GM23338 (cell line): ENCODE results near the gene AOAH. TPM values are rescaled to one million over a fixed set of nuclear protein-coding genes. Genes with fewer than 3 reads are reported as not detected.
"Not testable (repeated sequence)": the region's sequence is repeated elsewhere in the genome, so short reads cannot be mapped to it uniquely, and the experiment has no call there.

Source experiments
- ATAC-seq: fragments of 200-7000 bp; cut with Tn5 transposase; 3 replicates; pipeline ENCODE4 v1.9.1; 2020
- DNase-seq: peaks from one replicate; pipeline ENCODE4 v3.0.0-alpha.2; 2015; ENCODE audit warnings: low spot score
- H2AFZ ChIP-seq: fragments of 200-600 bp; sonication (generic); 2 replicates; pipeline ENCODE4 v1.8.0; 2016; ENCODE audit warnings: antibody characterized with exemption, mild to moderate bottlenecking, moderate library complexity
- H3F3A ChIP-seq: fragments of 200-600 bp; sonication (generic); replicated peaks from 2 replicates; pipeline ENCODE4 v1.8.0; 2017; ENCODE audit warnings: antibody characterized with exemption, mixed run types, low read depth
- H3K27ac ChIP-seq: fragments of 200-600 bp; sonication (generic); 2 replicates; pipeline ENCODE4 v1.6.1; 2016; ENCODE audit warnings: low read depth
- H3K27me3 ChIP-seq: fragments of 200-600 bp; sonication (generic); 2 replicates; pipeline ENCODE4 v1.8.0; 2016; ENCODE audit warnings: mild to moderate bottlenecking, mixed run types, moderate library complexity; ENCODE audit not compliant: insufficient read depth
- H3K36me3 ChIP-seq: fragments of 200-600 bp; sonication (generic); 2 replicates; pipeline ENCODE4 v1.8.0; 2016; ENCODE audit warnings: mild to moderate bottlenecking; ENCODE audit not compliant: insufficient read depth
- H3K4me1 ChIP-seq: fragments of 200-600 bp; sonication (generic); 2 replicates; pipeline ENCODE4 v1.8.0; 2016; ENCODE audit warnings: mild to moderate bottlenecking, moderate library complexity; ENCODE audit not compliant: insufficient read depth
- H3K4me2 ChIP-seq: fragments of 200-600 bp; sonication (generic); 2 replicates; pipeline ENCODE4 v1.7.1; 2017; ENCODE audit warnings: mixed run types
- H3K4me3 ChIP-seq: fragments of 200-600 bp; sonication (generic); 2 replicates; pipeline ENCODE4 v1.6.1; 2016; ENCODE audit warnings: mixed run types
- H3K79me2 ChIP-seq: fragments of 200-600 bp; sonication (generic); replicated peaks from 2 replicates; pipeline ENCODE4 v1.8.0; 2017; ENCODE audit warnings: mild to moderate bottlenecking; ENCODE audit not compliant: insufficient read depth
- H3K9me2 ChIP-seq: fragments of 200-600 bp; sonication (generic); 2 replicates; pipeline ENCODE4 v1.8.0; 2017; ENCODE audit not compliant: insufficient read depth
- H4K20me1 ChIP-seq: fragments of 200-600 bp; sonication (generic); replicated peaks from 2 replicates; pipeline ENCODE4 v1.8.0; 2017; ENCODE audit warnings: mild to moderate bottlenecking; ENCODE audit not compliant: insufficient read depth
- H3K27ac Mint-ChIP-seq: 2 replicates; pipeline ENCODE4 v1.8.0; 2020; ENCODE audit warnings: inconsistent platforms, mild to moderate bottlenecking, moderate library complexity, mixed read lengths
- H3K27me3 Mint-ChIP-seq: 3 replicates; pipeline ENCODE4 v1.8.0; 2022; ENCODE audit warnings: low read depth, mild to moderate bottlenecking, moderate library complexity, mixed read lengths, inconsistent platforms; ENCODE audit not compliant: insufficient read depth, poor library complexity
- H3K36me3 Mint-ChIP-seq: 3 replicates; pipeline ENCODE4 v1.8.0; 2021; ENCODE audit warnings: low read depth, mild to moderate bottlenecking, inconsistent platforms, moderate library complexity, mixed read lengths
- H3K4me1 Mint-ChIP-seq: 3 replicates; pipeline ENCODE4 v1.8.0; 2020; ENCODE audit warnings: mild to moderate bottlenecking, inconsistent platforms, mixed read lengths
- H3K4me3 Mint-ChIP-seq: 3 replicates; pipeline ENCODE4 v1.8.0; 2021; ENCODE audit warnings: moderate library complexity, mild to moderate bottlenecking, inconsistent platforms, mixed read lengths
- H3K9me3 Mint-ChIP-seq: 3 replicates; pipeline ENCODE4 v1.8.0; 2020; ENCODE audit warnings: moderate library complexity, mild to moderate bottlenecking, inconsistent platforms, mixed read lengths
- CREB1 ChIP-seq: fragments of 250-450 bp; sonication (Bioruptor Pico); IDR thresholded peaks from 2 replicates; pipeline ENCODE4 v1.5.0; 2020; ENCODE audit warnings: low read depth, mild to moderate bottlenecking, moderate library complexity
- ETS1 ChIP-seq: IDR thresholded peaks from 2 replicates; pipeline ENCODE4 v1.6.1; 2016; ENCODE audit warnings: antibody characterized with exemption
- EZH2phosphoT487 ChIP-seq: fragments of 200-600 bp; sonication (generic); IDR thresholded peaks from one replicate; pipeline ENCODE4 v1.8.1; 2018; ENCODE audit warnings: antibody characterized with exemption; ENCODE audit not compliant: unreplicated experiment
- JUNB ChIP-seq: IDR thresholded peaks from one replicate; pipeline ENCODE4 v1.6.1; 2016; ENCODE audit warnings: antibody characterized with exemption; ENCODE audit not compliant: unreplicated experiment
- NANOG ChIP-seq: IDR thresholded peaks from 2 replicates; pipeline ENCODE4 v1.6.1; 2016; ENCODE audit warnings: antibody characterized with exemption, borderline replicate concordance
- POLR2AphosphoS5 ChIP-seq: IDR thresholded peaks from 2 replicates; pipeline ENCODE4 v1.6.1; 2016; ENCODE audit warnings: antibody characterized with exemption, low read depth
- REST ChIP-seq: IDR thresholded peaks from one replicate; pipeline ENCODE4 v1.6.1; 2018; ENCODE audit warnings: antibody characterized with exemption; ENCODE audit not compliant: unreplicated experiment
- ZNF114 ChIP-seq: fragments of 250-450 bp; sonication (Bioruptor Pico); IDR thresholded peaks from 2 replicates; pipeline ENCODE4 v1.5.0; 2020; ENCODE audit warnings: mild to moderate bottlenecking, moderate library complexity
- ZNF331 ChIP-seq: fragments of 250-450 bp; sonication (Bioruptor Pico); IDR thresholded peaks from 2 replicates; pipeline ENCODE4 v1.5.0; 2020; ENCODE audit warnings: low read depth, mild to moderate bottlenecking, moderate library complexity
- polyA plus RNA-seq: library from polyadenylated mRNA; unstranded; fragments of >200 nt; fragmentation: Nextera tagmentation; extraction: Ambion mirVana; gene quantifications from 2 replicates; pipeline ENCODE4 v1.2.1, GENCODE V29; 2016
- total RNA-seq: library from RNA; depleted of rRNA; stranded (reverse); fragments of >200 nt; shearing (Covaris generic); gene quantifications from 2 replicates; pipeline ENCODE4 v1.2.3, GENCODE V29; 2014

The AOAH gene
- total and polyA plus RNA-seq, 2 experiments from 2014 or later, result not detected

- TF ChIP-seq REST (no peak), EZH2phosphoT487 (no peak)
Measured at GRCh38 chr7:36497775-36498174, 226.5 kb downstream of the AOAH start (continued).

- not testable (repeated sequence) for H3K27me3 Mint-ChIP-seq, H3K4me2 ChIP-seq, ATAC-seq, H3K4me1 Mint-ChIP-seq, H3K4me1 ChIP-seq, H3K9me3 Mint-ChIP-seq, H3K36me3 ChIP-seq, H3K79me2 ChIP-seq, H3K27me3 ChIP-seq, H2AFZ ChIP-seq, H3K27ac Mint-ChIP-seq, H3F3A ChIP-seq, H3K4me3 Mint-ChIP-seq, DNase-seq, H4K20me1 ChIP-seq, H3K9me2 ChIP-seq, H3K4me3 ChIP-seq, H3K36me3 Mint-ChIP-seq, H3K27ac ChIP-seq
Measured at GRCh38 chr7:36497176-36497575, 227.1 kb downstream of the AOAH start.

- H2AFZ ChIP-seq, result no peak overlapping the region
- Mint-ChIP-seq H3K27me3 (no peaks in the 10 kb centered on the region), H3K9me3 (no peaks in the 10 kb centered on the region), H3K36me3 (no peaks in the 10 kb centered on the region), H3K4me3 (no peak overlapping the region), H3K27ac (no peak overlapping the region), H3K4me1 (peaks cover 4% of the 10 kb centered on the region; the same call in 1 of the 3 replicates)
- no peaks in the 10 kb centered on the region for H3K79me2 ChIP-seq
- no peaks in the 10 kb centered on the region for H3F3A ChIP-seq
- H3K4me2 ChIP-seq, result no peak overlapping the region
- no peak overlapping the region for H3K4me3 ChIP-seq
- no peak overlapping the region for H3K27ac ChIP-seq
- H3K27me3 ChIP-seq, result no peaks in the 10 kb centered on the region
- no peak for ATAC-seq
- H3K9me2 ChIP-seq, result 0 out of 2 replicates have a peak, but pooled peaks cover 3% of the 10 kb centered on the region
- H4K20me1 ChIP-seq, result no peaks in the 10 kb centered on the region
- no peaks in the 10 kb centered on the region for H3K4me1 ChIP-seq
- DNase-seq, result no peak
- no peaks in the 10 kb centered on the region for H3K36me3 ChIP-seq
- TF ChIP-seq EZH2phosphoT487, result no peak
- TF ChIP-seq ETS1, result no peak
- TF ChIP-seq ZNF331, result no peak
- no peak for TF ChIP-seq CREB1
- no peak for TF ChIP-seq REST
- TF ChIP-seq POLR2AphosphoS5, result no peak
- TF ChIP-seq JUNB, result no peak
- no peak for TF ChIP-seq NANOG
- TF ChIP-seq ZNF114 (CRISPR knock-in tag), result no peak
Measured at GRCh38 chr7:36496576-36496975, 227.7 kb downstream of the AOAH start.
